Naive thymus-derived CD8-positive, alpha-beta T cell (primary cell): ENCODE data around the gene C1QA. TPM values are rescaled to one million over a fixed set of nuclear protein-coding genes. Genes with fewer than 3 reads are reported as not detected.

ENCODE experiments used
- microRNA-seq: library from miRNA; unstranded; fragments of <30 nt; microRNA quantifications from one replicate; pipeline ENCODE4 v1.2.0, GENCODE V29; 2022; ENCODE audit warnings: borderline microRNAs expressed
- polyA plus RNA-seq, 3 donors: library from polyadenylated mRNA; unstranded; fragments of 300-500 nt; fragmentation: Illumina TruSeq; gene quantifications; one replicate each; pipeline ENCODE4 v1.2.3, GENCODE V29; 2021
- total RNA-seq, 8 experiments: library from RNA in 2 of 8; stranded (reverse) in 2 of 8; gene quantifications; one replicate each; pipeline ENCODE4 v1.2.3 and lab custom pipeline; 2021 to 2026

Gene C1QA
- total and polyA plus RNA-seq, 5 experiments from 2014 or later = 0.55 to 0.66 TPM; not detected in 3

Small RNA genes within 50 kb of the gene (microRNA-seq; reads per million reads assigned to microRNA genes)
- gene MIR6127 = not detected

Other genes with a start within 250 kb of the C1QA start
- 10 to 100 TPM; 66.6 to 67.2 TPM for gene ZBTB40, start 184.8 kb upstream of the C1QA start, total RNA-seq
- gene ZBTB40, start 184.8 kb upstream of the C1QA start, polyA plus RNA-seq = 1 to 10 TPM; 1.4 to 4.8 (median 1.9) TPM
- gene EPHA8, start 73.1 kb upstream of the C1QA start, total RNA-seq = not detected
- not detected for gene EPHA8, start 73.1 kb upstream of the C1QA start, polyA plus RNA-seq
- gene C1QC, start 7.0 kb downstream of the C1QA start, total RNA-seq = 1 to 10 TPM; 1.2 to 1.5 TPM
- not detected for gene C1QC, start 7.0 kb downstream of the C1QA start, polyA plus RNA-seq
- gene C1QB, start 16.6 kb downstream of the C1QA start, total RNA-seq = not detected
- gene C1QB, start 16.6 kb downstream of the C1QA start, polyA plus RNA-seq = not detected
- gene EPHB2, start 74.2 kb downstream of the C1QA start, total RNA-seq = under 1 TPM; 0.21 to 0.25 TPM
- not detected for gene EPHB2, start 74.2 kb downstream of the C1QA start, polyA plus RNA-seq